GM11168 (cell line): ENCODE measurements around the gene CD1E.
"Not testable (repeated sequence)": the region's sequence is repeated elsewhere in the genome, so short reads cannot be mapped to it uniquely, and the experiment has no call there.

Experiments
- in situ Hi-C: fragments of 300-500 bp; cut with MboI; formaldehyde crosslinking; loops from one replicate; pipeline ENCODE4 v1.12.0; 2022; ENCODE audit warnings: low sequenced_read_pairs; ENCODE audit not compliant: unreplicated experiment

CD1E gene

DNA sequence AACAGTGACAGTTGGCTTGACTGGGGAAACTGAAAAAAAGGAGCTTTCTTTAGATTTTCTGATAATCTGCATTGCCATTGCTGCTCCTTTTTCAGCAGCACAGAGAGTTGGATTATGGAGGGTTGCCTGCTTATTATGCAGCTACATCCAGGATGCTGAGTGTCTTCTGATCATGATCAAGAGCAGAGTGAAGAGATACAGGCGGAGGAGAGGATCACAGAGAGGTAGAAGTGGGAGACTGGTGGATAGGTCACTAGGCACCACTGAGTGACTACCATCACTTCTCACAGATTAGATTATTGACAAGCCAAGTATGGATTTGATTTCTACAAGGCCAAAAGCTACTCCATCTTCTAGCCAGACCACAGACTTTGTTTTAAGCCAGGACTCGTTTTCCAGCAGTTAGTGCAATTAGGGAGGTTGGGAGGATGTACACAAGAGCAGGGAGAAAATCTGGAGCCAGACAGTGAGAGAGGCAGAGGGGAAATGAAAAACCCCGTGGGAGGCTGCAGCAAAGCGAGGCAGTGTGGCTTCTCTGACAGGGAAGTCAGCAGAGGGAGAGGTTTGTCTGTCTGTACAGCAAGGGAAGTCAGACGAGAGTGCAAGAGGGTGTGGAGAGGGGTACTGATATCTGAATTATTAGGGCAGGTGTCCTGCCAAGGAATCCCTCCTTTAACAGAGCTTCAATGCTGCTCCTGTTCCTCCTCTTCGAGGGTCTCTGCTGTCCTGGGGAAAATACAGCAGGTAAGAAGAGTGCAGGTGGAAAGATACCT is at the start of gene CD1E:
Gene CD1E (plus strand): TSS at position 592 of the 773 bp plus-strand sequence. CDS start 95 bp downstream, at position 687.
- in situ Hi-C loops, result no loop called here

DNA sequence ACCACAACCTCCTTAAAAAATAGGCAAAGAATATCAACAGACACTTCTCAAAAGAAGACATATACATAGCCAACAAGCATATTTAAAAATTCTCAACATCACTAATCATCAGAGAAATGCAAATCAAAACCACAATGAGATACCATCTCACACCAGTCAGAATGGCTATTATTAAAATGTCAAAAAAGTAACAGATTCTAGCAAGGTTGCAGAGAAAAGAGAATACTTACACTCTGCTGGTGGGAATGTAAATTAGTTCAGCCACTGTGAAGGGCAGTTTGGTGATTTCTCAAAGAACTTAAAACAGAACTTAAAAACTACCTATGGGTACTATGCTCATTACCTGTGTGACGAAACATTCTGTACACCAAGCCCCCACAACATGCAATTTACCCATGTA is 43.1 kb upstream of the CD1E start:
- in situ Hi-C loops, result no loop called here

DNA sequence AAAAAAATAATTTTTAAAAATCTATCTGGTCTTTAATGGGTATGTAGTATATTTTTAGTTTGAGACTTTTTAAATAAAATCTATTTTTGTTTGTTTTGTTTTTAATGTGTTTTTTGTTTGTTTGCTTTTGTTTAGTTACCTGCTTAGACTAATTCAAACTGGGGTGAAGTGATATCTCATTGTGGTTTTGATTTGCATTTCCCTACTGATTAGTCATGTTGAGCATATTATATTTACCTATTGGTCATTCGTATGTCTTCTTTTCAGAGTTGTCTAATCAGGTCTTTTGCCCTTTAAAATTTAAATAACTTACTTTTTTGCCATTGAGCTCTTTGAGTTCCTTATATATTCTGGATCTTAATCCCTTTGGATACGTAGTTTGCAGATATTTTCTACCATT is 42.6 kb upstream of the CD1E start:
- in situ Hi-C loops, result no loop called here

DNA sequence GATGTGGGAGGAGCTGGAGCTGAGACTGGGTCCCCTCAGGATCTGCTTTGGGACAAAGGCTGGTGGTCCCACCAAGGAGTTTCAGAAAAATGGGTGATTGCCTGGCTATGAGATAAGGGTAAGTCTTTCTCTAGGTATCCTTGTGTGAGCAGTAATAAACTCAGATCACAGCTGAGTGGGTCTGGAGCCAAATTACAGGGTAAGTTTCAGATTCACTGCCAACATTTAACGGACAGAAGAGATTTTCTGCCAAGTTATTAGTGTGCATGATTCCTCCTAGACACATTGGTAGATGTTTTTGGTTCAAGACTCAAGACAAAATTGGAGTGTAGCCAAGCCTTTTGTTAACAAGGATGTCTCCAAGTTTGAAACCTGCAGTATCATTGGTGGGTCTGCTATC is 29.8 kb upstream of the CD1E start:
- in situ Hi-C loops, result no loop called here

- in situ Hi-C loops, result no loop called here
Measured at GRCh38 chr1:158324395-158324794, 29.3 kb upstream of the CD1E start.

DNA sequence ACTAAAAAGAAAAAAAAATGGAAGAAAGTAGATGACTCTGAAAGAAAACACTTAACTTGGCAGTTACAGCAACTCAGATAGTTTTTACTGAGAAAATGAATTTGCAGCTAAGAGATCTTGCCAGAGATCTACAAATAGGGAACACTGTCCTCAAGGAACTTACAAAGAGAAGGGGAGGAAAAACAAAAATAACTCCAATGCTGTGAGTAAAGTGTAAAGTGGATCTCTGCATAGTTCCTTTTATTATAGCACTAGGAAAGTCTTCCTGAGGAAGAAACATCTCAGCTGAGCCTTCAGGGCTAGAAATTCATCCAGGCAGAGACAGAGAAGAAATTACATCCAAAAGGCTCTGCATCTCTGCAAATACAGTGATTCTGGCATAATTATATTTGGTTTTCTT is 26.2 kb upstream of the CD1E start:
- in situ Hi-C loops, result no loop called here

DNA sequence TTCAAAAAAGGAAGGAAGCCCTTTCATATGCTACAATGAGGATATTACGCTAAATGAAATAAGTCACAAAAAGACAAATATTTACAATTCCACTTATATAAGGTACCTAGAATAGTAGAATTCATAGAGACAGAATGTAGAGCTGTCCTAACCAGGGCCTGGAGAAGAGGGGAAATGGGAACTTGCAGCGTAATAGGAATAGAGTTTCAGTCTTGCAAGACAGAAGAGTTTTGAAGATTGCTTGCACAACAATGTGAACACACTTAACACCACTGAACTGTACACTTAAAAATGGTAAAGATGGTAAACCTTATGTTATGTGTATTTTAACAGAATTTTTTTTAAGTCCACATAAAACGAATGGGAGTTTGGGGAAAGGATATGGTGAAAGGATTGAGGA is 25.3 kb upstream of the CD1E start:
- in situ Hi-C loops, result no loop called here

DNA sequence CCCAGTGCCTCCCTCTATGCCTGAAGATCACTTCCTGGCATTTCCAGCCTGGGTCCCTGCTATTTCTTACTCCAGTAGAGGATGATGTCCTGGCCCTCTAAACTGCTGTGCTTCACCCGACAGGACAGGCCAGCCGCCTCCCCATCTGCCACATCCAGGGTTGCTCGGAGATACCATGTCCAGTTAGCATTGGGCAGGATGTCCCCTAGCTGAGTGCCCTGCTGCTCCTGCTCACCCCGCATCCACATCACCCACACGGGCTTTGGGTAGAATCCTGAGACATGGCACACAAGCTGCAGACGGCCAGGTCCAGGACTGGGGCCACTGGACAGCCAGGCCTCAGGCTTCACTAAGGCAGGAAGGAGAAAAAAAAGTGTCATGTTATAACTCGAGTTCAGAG is 24.4 kb upstream of the CD1E start:
- in situ Hi-C loops, result no loop called here

DNA sequence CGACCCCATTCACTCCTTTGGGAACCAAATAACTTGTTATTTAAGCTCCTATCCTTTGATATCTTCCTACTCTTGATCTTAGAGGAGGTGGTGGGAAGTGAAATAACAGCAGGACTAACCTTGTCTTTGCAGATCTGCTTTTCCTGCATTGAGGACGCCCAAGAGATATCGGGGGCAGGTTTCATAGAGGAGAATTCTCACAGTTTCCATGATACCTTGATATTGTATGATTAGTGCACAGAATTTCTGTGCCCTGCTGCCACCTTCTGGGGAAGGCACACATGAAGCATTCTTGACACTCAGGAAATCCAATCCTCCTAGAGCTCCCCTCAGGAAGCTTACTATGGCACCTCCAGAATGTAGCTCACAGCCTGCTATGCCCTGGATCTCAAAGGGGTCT is 24.0 kb upstream of the CD1E start:
- in situ Hi-C loops, result no loop called here

- in situ Hi-C loops, result no loop called here
Measured at GRCh38 chr1:158330391-158331105, 23.1 kb upstream of the CD1E start.

DNA sequence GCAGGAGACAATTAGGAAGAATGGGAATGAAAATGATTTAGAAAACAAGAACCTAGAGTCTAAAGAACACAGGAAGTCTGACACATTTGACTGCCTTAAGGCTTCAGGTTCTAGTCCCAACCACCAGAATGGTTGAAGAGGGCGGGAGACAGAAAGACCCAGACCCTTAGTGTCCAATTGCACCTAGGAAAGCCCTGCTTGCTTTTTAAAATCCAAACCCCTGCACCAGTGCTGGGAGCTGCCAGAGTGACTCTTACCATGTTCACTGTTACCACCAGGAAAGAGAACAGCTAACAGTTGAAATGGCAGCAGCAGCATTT is 22.6 kb upstream of the CD1E start:
- in situ Hi-C loops, result no loop called here

DNA sequence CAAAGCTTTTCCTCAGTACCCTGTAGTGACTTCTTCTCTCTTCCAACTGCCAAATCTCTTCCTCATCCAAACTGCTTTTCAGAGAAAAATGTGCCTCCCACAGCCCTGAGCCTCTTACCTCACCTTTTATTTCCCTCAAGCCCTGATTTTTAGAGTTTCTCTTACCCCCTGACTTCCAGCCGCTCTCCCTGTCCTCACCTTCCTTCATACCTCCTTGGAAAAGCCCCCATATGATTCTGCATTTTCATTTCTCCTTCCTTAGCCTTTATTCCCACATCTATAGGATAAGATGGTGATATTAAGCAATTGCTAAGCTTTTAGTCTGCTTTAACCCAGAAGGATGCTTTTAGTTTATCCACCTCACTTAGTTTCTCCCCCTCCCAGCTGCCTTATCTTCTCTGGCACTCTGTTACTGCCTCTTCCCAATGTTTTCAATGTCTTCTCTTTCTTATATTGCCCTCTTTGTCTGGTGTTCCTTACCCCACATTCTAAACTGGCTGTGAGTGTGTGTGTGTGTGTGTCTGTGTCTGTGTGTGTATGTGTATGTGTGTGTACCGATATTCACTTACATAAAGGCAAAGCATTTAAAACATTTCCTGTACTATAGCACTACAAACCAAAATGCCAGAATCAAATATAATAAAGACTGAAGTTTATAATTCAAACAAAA is 22.1 kb upstream of the CD1E start, which contains the start of gene CD1B:
Gene CD1B (minus strand): TSS at position 51 of the 670 bp plus-strand sequence. CDS start 108 bp downstream, outside the sequence.
- in situ Hi-C loops, result no loop called here

DNA sequence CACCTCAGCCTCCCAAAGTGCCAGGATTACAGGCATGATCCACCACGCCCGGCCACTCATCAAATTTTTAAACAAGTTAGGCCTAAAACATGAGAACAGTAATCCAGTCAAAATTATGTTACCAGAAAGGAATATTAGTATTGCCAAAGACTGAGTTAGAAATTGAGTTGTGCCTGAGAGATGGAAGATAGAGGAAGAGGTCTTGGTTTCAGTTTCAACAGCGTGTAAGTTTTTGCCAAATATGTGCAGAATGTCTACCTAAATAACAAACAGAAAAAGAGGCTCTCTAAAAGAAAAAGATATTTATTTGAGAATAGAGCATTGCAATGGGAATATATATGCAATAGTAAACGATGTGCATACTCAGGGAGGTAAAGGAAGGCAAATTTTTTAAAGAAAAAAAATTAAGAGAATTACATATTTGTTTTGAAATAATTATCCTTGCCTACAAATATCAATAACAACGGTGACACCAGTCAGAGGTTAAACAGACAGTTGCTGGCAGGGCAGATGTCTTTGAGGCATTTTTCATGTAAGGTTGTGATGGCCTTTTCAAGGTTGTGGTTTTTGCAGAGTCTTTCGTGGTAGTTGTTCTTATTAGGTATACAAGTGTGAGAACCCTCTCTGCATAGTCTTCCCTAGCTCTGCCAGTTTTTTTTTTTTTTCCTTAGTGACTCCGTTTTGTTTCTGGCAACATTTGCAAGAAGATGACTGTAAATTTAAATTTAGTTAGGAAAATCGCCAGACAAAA is 20.1 kb upstream of the CD1E start:
- in situ Hi-C loops, result no loop called here

DNA sequence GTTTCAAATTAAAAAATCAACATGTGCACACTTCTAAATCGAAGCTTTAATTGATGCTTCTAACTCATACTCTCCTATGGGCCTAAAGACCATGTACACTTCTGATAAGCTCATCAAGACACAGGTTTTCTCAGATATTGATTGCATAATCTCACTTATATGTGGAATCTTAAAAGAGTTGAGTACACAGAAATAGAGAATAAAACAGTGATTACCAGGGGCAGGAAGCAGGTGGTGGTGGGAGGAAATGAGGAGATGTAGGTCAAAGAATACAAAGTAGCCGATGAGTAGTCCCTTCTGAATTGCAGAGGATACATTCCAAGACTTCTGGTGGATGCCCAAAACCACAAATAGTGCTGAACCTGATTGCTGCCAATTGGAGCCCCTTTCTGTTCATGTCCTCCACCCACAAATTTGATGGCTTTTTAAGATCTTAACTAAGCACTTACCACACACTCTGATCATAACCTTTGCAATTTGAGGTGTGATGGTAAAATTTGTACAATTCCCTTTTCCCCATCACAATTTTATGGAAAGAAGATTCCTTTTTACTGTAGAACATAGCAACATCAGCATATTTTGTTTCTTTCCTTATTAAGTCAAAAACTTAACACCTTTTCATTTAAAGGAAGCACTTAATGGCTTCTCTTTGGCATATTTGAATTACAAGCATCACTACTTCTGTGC is 19.0 kb upstream of the CD1E start:
- in situ Hi-C loops, result no loop called here

GRCh38 chr1:158335213-158335532 is 18.5 kb upstream of the CD1E start:
- in situ Hi-C loops, result no loop called here

- in situ Hi-C loops, result not testable (repeated sequence)
Measured at GRCh38 chr1:158336413-158336812, 17.3 kb upstream of the CD1E start.

- in situ Hi-C loops, result not testable (repeated sequence)
Measured at GRCh38 chr1:158348946-158349345, 4.7 kb upstream of the CD1E start.

- in situ Hi-C loops, result no loop called here
Measured at GRCh38 chr1:158354255-158354654, 561 bp downstream of the CD1E start.

DNA sequence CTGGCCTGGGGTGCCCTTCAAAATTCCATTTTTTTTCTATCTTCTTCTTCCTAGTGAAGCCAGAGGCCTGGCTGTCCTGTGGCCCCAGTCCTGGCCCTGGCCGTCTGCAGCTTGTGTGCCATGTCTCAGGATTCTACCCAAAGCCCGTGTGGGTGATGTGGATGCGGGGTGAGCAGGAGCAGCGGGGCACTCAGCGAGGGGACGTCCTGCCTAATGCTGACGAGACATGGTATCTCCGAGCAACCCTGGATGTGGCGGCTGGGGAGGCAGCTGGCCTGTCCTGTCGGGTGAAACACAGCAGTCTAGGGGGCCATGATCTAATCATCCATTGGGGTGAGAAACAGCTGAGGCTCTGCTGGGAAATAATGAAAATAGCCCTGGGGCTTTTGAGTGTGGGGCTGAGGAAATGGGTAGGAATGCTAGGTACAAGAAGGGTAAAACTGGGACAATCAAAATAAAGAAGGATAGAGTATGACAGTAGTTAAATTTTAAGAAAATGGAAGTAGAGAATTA is 2.1 kb downstream of the CD1E start:
- in situ Hi-C loops, result no loop called here

DNA sequence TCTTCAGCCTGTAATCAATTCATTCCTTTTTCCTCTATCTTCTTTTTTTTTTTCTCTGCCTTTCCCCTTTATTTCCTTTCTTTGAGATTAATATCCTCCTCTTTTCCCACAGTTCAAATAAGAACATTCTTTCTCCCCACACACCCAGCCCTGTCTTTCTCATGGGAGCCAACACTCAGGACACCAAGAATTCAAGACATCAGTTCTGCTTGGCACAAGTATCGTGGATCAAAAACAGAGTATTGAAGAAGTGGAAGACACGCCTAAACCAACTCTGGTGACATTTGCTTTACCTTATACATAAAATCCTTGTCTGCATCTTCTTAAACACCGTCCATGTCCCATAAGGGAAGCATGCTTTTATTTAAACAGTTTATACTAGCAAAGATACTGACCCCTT is 2.9 kb downstream of the CD1E start:
- in situ Hi-C loops, result no loop called here
